HCT116 (cell line): ENCODE data around the gene SEL1L3. TPM values are rescaled to one million over a fixed set of nuclear protein-coding genes. Genes with fewer than 3 reads are reported as not detected.

Source experiments
- ATAC-seq: fragments of 200-7000 bp; cut with Tn5 transposase; 2 replicates; pipeline ENCODE4 v1.9.1; 2020; ENCODE audit warnings: mild to moderate bottlenecking, moderate library complexity
- BruUV-seq: library from RNA; stranded (reverse); fragments of 400-500 nt; replicated peaks from 2 replicates; lab custom pipeline; 2021; lab: Mats Ljungman, UMichigan
- CTCF ChIA-PET: fragments of 300-600 bp; sonication (Branson Sonifier 250); formaldehyde crosslinking; loops from one replicate; lab custom pipeline; 2021; ENCODE audit warnings: antibody characterized with exemption; lab: Charles Lee
- POLR2A ChIA-PET: fragments of 300-600, 350-600 bp; sonication (Branson Sonifier 250); formaldehyde crosslinking; loops from one replicate; lab custom pipeline; 2021; ENCODE audit warnings: antibody characterized with exemption; lab: Charles Lee
- RAD21 ChIA-PET, 2 experiments: fragments of 300-600 bp; sonication (Branson Sonifier 250); formaldehyde crosslinking; loops; one replicate each; lab custom pipeline; 2023; ENCODE audit warnings: low total read pairs in 2 of 2; ENCODE audit not compliant: uncharacterized antibody in 2 of 2, unreplicated experiment in 2 of 2, low non-redundant PET in 1 of 2; lab: Charles Lee
- DNase-seq: peaks from one replicate; pipeline ENCODE4 v3.0.0-alpha.2; 2010; ENCODE audit warnings: low read depth, low spot score
- H2AFZ ChIP-seq: fragments of 200-600 bp; shearing (Covaris generic), sonication (generic); 2 replicates; pipeline ENCODE4 v1.6.1; 2017; ENCODE audit warnings: low read depth, mixed run types, mixed read lengths, antibody characterized with exemption, low read length; ENCODE audit not compliant: poor library complexity, severe bottlenecking
- H3K27ac ChIP-seq: 2 replicates; pipeline ENCODE4 v1.5.1; 2012; ENCODE audit warnings: low read depth, low read length
- H3K27me3 ChIP-seq: fragments of 200-600 bp; sonication (generic); 2 replicates; pipeline ENCODE4 v1.6.1; 2016; ENCODE audit warnings: mixed run types, low read length, mixed read lengths; ENCODE audit not compliant: insufficient read depth
- H3K36me3 ChIP-seq, 2 experiments: fragments of 200-500 bp in 1 of 2; fragments of 200-600 bp in 1 of 2; sonication (Bioruptor generic) in 1 of 2; sonication (generic) in 1 of 2; 2 replicates each; pipeline versions ENCODE4 v1.5.1 to v1.6.1; 2014 to 2016; ENCODE audit warnings: low read length in 2 of 2, inconsistent platforms in 1 of 2, mixed read lengths in 1 of 2, mixed run types in 1 of 2; ENCODE audit not compliant: insufficient read depth in 2 of 2, control insufficient read depth in 1 of 2
- H3K4me1 ChIP-seq, 2 experiments: fragments of 200-600 bp in 1 of 2; sonication (generic) in 1 of 2; 2 replicates each; pipeline versions ENCODE4 v1.5.1 to v1.6.1; 2012 to 2017; ENCODE audit warnings: low read length in 2 of 2, inconsistent platforms in 1 of 2, mild to moderate bottlenecking in 1 of 2, mixed read lengths in 1 of 2, mixed run types in 1 of 2, moderate library complexity in 1 of 2; ENCODE audit not compliant: insufficient read depth in 2 of 2, control insufficient read depth in 1 of 2
- H3K4me2 ChIP-seq: fragments of 200-600 bp; sonication (generic); 2 replicates; pipeline ENCODE4 v1.6.1; 2017; ENCODE audit warnings: mixed run types, low read length, mixed read lengths
- H3K4me3 ChIP-seq, 2 experiments: fragments of 200-600 bp in 1 of 2; sonication (generic) in 1 of 2; replicated peaks in 1 of 2; 2 replicates each; pipeline ENCODE4 v1.5.1; 2011 to 2016; ENCODE audit warnings: low read length in 2 of 2, control low read depth in 1 of 2, low read depth in 1 of 2, mild to moderate bottlenecking in 1 of 2, mixed read lengths in 1 of 2, mixed run types in 1 of 2
- H3K79me2 ChIP-seq: fragments of 200-600 bp; sonication (generic); 2 replicates; pipeline ENCODE4 v1.6.1; 2017; ENCODE audit warnings: mild to moderate bottlenecking, mixed run types, low read length, moderate library complexity, mixed read lengths; ENCODE audit not compliant: insufficient read depth
- H3K9ac ChIP-seq: fragments of 200-600 bp; sonication (generic); 2 replicates; pipeline ENCODE4 v1.6.1; 2016; ENCODE audit warnings: low read length, mixed read lengths
- H3K9me2 ChIP-seq: fragments of 200-600 bp; sonication (generic), shearing (Covaris generic); 2 replicates; pipeline ENCODE4 v1.6.1; 2017; ENCODE audit warnings: mixed run types, mild to moderate bottlenecking, moderate library complexity; ENCODE audit not compliant: insufficient read depth
- H3K9me3 ChIP-seq, 2 experiments: fragments of 200-500 bp in 1 of 2; fragments of 200-600 bp in 1 of 2; sonication (Bioruptor generic) in 1 of 2; sonication (generic) in 1 of 2; 2 replicates each; pipeline ENCODE4 v1.6.1; 2014 to 2017; ENCODE audit warnings: low read length in 2 of 2, mixed read lengths in 2 of 2, inconsistent platforms in 1 of 2, low read depth in 1 of 2, mild to moderate bottlenecking in 1 of 2, mixed run types in 1 of 2, moderate library complexity in 1 of 2; ENCODE audit not compliant: control insufficient read depth in 1 of 2, insufficient read depth in 1 of 2
- H4K20me1 ChIP-seq: fragments of 200-600 bp; sonication (generic), shearing (Covaris generic); 2 replicates; pipeline ENCODE4 v1.6.1; 2017; ENCODE audit warnings: mixed run types, mild to moderate bottlenecking, moderate library complexity; ENCODE audit not compliant: insufficient read depth
- CBX3 ChIP-seq: IDR thresholded peaks from 2 replicates; pipeline ENCODE4 v1.6.1; 2012; ENCODE audit warnings: low read depth
- CEBPB ChIP-seq: IDR thresholded peaks from 2 replicates; pipeline ENCODE4 v1.6.1; 2012; ENCODE audit warnings: low read depth
- FOSL1 ChIP-seq: IDR thresholded peaks from 2 replicates; pipeline ENCODE4 v1.6.1; 2012; ENCODE audit warnings: low read depth
- JUND ChIP-seq: IDR thresholded peaks from 2 replicates; pipeline ENCODE4 v1.6.1; 2012
- MAX ChIP-seq: IDR thresholded peaks from 2 replicates; pipeline ENCODE4 v1.6.1; 2012
- POLR2A ChIP-seq: IDR thresholded peaks from 2 replicates; pipeline ENCODE4 v1.7.0; 2011; ENCODE audit warnings: borderline replicate concordance; ENCODE audit not compliant: insufficient read depth, insufficient read length; ENCODE audit errors: extremely low read depth
- POLR2AphosphoS5 ChIP-seq: IDR thresholded peaks from 2 replicates; pipeline ENCODE4 v1.6.1; 2011; ENCODE audit warnings: mild to moderate bottlenecking, low read depth, low read length, moderate library complexity
- RAD21 ChIP-seq: IDR thresholded peaks from 2 replicates; pipeline ENCODE4 v1.6.1; 2012; ENCODE audit warnings: low read depth, mild to moderate bottlenecking
- REST ChIP-seq: IDR thresholded peaks from 2 replicates; pipeline ENCODE4 v1.6.1; 2012; ENCODE audit warnings: low read depth
- SRF ChIP-seq: IDR thresholded peaks from 2 replicates; pipeline ENCODE4 v1.6.1; 2012; ENCODE audit warnings: low read depth
- YY1 ChIP-seq: IDR thresholded peaks from 2 replicates; pipeline ENCODE4 v1.6.1; 2011; ENCODE audit warnings: low read length, low read depth, moderate library complexity, mild to moderate bottlenecking; ENCODE audit not compliant: insufficient replicate concordance; ENCODE audit errors: extremely low read depth
- ZFX ChIP-seq: fragments of 450-650 bp; IDR thresholded peaks from 2 replicates; pipeline ENCODE4 v1.6.1; 2017
- intact Hi-C: fragments of 100-400 bp; cut with micrococcal nuclease; formaldehyde crosslinking; loops from 2 replicates; pipeline ENCODE4 v1.10.0; 2022
- total RNA-seq: library from RNA; stranded (reverse); gene quantifications from one replicate; pipeline ENCODE4 v1.2.1, GENCODE V29; 2021; ENCODE audit not compliant: unreplicated experiment

SEL1L3 gene
- total RNA-seq, 1 experiment from 2014 or later, result 45.0 TPM

GRCh38 chr4:25797136-25797535 is 65.7 kb downstream of the SEL1L3 start:
- Histone ChIP-seq H4K20me1 (no peaks in the 10 kb centered on the region), H3K79me2 (no peaks in the 10 kb centered on the region), H3K4me3 (no peak overlapping the region), H3K4me1 (peaks cover 4 to 15% of the 10 kb centered on the region in 2 experiments), H3K4me2 (no peak overlapping the region), H3K9ac (no peak overlapping the region), H3K9me3 (no peaks in the 10 kb centered on the region), H3K36me3 (peaks cover 2 to 4% of the 10 kb centered on the region in 2 experiments; a peak in 1 of 4 replicates), H2AFZ (no peak overlapping the region), H3K9me2 (no peaks in the 10 kb centered on the region), H3K27me3 (no peaks in the 10 kb centered on the region), H3K27ac (no peak overlapping the region)
- no peak for TF ChIP-seq REST
- no peak for TF ChIP-seq FOSL1
- no peak for TF ChIP-seq POLR2AphosphoS5
- no peak for TF ChIP-seq JUND
- TF ChIP-seq POLR2A, result no peak
- no peak for TF ChIP-seq RAD21
- no peak for TF ChIP-seq ZFX
- no peak for TF ChIP-seq CEBPB
- no peak for TF ChIP-seq CBX3
- no peak for TF ChIP-seq MAX
- no peak for TF ChIP-seq YY1
- no peak for TF ChIP-seq SRF
- ATAC-seq (no peak), DNase-seq (no peak)
- ChIA-PET RAD21 (no interaction called here), CTCF (no interaction called here), POLR2A (no interaction called here)
- intact Hi-C loops, result no loop called here
- no TSS peak for BruUV-seq
